ENCODE results near the gene ARID5B.

The ARID5B gene

DNA sequence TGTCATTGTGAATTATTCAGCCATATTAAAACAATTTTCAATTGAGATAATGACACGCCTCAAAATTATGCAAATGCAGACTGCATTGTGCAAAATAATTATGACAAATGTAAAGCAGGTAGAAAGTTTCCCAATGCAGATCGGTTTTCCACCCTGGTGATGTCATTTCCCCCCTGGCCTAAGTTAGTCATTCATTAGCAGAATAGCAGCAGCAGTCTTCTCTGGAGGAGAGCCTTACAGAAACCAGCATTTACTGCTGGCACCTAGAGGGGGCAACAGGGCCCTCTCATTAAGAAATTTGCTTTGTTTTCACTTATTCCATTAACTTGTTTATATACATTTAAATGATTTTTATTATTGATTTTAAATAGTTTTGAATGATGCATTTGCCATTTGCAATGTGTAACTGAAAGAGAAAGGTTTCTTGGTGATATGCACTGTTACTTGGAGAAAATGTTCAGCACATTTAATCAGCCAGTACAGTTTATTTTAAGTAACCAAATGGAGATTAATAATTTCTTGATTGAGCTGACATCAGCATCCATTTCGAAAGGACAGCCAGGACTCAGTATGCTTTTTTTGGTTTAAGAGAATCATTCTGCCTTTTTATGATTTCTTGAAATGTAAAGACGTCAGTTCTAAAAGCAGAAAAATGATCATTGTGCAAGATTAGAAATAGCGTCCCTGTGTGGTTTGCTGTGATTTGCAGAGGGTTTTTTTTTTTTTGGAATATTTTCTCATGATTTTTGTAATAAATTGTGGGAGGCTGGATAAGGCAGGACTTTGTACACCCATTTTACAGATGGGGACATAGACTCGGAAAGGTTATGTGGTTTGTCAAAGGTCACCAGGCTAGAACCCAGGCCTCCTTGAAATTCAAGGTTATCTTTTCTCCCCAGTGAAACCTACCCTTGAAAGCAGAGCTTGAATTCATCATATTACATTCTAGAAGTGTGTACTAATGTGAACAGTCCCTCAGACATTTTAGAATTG is 3.5 kb downstream of the ARID5B start:
- peak; percentile 63 for DNase-seq

DNA sequence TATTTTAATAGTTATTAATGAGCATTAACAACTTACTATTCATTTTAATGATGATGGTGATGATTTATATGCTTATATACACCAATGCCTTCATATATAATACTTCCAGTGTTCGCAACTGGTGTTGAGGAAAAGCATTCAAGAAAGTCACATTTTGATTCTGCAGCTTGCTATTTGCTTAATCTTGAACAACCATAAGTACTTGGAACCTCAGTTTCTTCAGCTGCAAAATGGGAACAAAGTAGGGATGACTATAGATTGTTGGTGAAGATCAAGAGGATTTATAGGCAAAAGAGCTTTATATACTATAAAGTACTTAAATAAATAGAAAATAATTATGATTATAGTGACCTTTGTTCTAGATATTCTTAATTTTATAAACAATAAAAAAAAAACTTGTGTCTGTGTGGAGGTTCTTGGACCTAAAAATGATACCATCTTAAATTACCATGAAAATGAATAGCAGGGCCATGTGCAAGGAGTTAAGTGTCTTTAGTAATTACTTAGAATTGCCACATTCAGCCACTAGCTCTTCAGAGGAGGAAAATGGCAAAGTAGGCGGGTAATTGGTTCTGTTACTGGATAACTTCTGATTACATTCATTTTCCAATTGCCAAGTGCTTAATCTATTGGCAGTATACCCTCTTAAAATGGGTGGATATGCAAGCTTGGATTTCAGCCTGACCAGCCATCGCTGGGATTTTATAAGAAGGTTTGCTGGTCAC is 4.5 kb downstream of the ARID5B start:
- DNase-seq = no peak

DNA sequence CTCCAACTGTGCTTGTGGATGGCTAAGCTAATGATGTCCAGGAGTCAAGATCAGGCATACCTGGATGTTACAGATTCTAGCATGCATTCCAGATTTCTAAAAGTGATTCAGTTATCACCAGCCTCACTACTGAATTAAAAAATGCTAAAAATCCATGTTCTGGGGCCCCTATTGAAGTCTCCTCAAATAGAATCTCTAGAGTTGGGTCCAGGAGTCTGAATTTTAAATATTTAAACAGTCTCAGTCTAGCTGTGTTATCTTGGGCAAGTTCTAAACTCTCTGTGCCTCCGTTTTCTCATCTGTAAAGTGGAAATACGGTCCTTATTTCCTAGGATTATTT is 5.0 kb downstream of the ARID5B start:
- no peak for DNase-seq

DNA sequence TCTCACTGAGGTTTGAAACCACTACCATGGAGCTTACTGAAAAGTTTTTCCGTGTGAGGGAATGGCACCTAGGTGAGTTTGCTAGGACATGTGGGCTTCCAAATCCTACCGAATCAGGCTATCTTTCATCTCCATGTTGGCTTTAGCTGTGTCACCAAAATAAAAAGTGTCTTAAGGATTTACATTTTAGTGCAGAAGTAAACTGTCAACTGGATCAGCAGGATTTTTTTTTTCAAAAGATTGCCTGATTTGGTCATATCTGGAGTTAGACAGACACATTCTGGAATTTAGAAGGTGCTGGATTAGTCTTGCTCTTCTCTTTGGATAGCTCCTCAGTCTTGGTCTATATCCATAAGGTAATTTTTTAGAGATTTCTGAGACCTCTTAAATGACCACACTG is 5.5 kb downstream of the ARID5B start:
- no peak for DNase-seq

DNA sequence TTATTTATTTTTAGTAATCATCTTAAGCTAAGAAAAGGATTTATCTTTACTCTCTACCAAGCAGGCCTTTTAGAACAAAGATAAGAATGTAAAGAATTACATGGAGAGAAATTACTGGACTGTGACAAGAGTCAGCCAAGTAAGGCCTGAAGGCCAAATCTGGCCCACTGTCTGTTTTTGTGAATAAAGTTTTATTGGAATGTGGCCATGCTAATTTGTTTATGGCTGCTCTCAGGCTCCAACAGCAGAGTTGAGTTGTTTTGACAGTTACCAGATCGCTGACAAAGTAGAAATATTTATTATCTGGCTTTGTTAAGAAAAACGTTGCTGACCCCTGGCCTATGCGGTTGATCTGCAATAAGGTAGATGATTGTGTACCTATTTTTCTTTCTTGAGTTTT is 6.1 kb downstream of the ARID5B start:
- DNase-seq = no peak

DNA sequence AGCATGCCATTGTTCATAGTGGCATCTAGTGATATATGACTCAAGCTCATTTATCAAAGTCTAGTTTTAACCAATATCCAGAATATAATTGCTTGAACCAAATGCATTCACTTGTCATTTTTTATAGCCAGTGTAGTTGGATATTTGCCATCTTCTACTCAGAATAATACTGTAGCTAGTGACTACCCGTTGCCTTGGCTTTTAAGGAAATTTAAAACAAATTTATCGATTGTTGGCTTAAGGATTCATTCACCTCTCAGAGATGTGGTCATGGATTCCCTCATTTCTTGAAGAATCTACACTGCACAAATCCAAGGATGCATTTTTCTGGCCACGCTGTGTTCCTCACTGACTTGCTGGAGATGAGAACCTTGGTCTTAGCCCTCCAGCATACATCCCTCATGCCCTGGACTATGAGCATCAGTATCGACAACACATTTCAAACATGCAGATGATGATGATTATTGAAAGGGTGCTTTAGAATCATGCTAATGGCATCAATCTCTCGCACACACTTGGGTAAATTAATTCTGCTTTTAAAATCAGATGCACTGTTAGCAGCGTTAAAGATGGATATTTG is 8.8 kb downstream of the ARID5B start:
- DNase-seq = no peak

DNA sequence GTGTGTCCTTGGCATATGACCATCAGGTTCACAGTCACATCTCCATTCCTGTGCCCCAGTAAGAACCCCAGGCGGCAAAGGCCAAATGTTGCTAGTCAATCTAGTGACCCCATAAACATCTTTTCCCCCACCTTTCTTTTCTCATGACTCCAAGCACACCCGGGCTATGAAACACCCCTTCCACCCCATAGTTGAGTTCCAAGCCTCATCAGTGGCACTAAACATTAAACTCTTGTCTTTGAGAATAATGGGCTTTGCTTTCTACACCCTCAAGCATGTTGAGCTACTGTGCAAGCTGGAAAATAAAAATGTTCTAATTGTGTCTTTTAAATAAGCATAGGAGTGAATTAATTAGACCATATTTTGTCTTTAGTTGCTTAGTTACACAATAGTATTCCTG is 9.4 kb downstream of the ARID5B start:
- DNase-seq = no peak

DNA sequence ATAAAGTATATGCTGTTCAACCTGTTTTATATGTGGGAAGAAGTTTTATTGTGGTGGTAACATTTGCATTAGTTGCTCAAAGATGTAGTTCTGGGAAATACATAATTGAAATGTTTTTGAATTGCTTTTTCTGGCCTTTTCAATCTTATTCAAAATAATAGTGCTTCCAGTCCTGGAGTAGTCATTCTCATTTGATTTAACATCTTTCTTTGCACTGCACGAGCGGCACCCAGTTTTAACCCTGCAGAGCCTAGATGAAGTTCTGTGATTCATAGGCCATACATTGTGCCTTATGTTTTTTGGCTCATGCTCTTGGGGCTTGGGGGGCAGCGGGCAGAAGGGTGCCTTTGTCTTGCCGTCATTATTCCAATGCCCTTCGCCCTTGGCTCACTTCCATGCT is 9.9 kb downstream of the ARID5B start:
- no peak for DNase-seq

DNA sequence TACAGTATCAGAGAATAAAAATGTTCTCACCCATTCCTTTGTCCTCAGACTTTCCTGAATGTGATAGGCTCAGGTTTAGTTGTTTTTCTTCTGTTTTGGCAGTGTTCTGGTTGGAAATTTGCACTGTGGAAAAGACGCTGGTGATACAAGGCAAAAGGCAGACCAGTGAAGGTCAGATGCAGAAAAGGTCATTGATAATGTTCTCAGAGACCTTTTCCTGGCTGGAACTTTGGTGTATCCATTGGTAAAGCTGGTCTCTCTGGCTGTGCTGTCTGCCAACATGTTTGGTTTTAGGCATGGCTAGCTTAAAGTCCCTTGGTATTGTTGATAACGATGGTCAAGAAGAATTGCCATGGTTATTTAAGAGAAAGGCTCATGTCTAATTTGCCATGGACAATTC is 11.5 kb downstream of the ARID5B start:
- no peak for DNase-seq

DNA sequence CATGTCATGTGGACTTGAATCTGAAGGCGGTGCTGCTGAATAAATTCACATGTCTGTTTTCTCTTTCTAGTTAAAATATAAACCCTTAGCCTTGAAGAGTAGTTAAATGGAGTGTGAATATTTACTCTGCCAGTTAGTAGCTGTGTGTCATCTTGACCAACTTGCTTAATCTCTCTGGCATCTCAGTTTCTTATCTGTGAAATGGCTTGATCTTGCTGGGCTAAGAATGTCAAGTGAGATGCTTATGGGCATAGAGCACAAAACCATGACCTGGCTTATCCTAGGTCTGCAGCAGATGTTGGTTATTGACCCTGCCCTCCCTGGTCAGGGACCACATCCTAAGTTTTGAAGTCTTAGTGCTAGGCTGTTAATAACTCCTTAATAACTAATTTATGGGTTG is 16.6 kb downstream of the ARID5B start:
- no peak for DNase-seq

DNA sequence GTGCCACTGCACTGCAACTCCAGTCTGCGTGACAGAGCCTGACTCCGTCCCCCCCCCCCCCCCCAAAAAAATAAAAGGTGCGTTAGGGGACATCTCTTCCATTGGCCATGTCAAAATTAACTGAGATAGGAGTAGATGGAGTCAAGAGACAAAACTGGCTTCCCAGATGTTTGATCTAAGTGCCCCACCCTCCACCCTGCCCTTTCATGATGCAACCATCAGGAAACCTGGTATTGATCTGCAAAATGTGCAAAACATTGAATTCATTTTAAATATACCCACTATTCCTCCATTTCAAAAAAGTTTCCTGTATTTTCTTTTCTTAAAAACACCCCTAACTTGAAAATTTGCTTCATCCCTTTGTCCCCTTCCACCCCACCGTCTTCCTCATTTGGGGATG is 17.5 kb downstream of the ARID5B start:
- no peak for DNase-seq

DNA sequence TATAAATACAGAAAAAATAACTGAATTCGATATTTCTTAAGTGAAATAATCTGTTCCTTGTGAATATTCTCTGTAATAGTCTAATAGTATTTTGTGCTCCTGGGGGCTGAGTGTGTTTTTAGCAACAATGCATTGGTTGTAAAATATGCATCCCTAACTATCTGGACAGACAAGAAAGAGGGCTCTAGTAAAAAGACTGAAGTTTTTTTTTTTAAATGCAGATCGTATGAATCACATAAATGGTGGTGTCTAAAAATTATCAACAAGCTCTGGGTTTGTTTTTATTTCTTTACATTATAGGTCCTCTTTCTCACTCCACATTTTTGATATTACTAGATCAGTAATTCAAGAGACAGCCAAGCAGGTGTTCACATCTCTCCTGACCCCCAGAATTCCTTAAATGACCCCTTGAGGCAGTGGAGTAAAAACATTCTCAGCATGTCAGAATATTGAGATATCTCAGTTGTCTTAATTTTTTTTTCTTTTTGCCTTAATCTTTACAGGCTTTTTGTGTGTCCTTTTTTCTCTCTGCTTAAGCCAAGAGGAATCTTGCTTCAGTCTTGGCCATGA is 18.2 kb downstream of the ARID5B start:
- DNase-seq = no peak

DNA sequence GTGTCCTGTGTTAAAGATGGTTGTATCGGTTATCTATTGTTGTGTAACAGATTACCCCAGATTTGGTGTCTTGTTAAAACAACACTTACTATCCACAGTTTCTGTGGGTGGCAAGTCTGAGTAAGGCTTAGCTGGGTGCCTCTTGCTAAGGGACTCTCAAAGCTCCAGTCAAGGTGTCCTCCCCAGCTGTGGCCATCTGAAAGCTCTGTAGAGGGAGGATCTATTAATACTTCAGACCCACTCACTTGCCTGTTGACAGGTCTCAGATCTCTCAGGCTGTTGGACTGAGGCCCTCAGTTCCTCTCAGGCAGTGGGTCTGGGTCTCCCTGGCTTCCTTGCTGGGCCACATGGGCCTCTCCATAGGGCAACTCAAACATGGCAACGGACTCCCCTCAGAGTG is 19.6 kb downstream of the ARID5B start:
- no peak for DNase-seq

DNA sequence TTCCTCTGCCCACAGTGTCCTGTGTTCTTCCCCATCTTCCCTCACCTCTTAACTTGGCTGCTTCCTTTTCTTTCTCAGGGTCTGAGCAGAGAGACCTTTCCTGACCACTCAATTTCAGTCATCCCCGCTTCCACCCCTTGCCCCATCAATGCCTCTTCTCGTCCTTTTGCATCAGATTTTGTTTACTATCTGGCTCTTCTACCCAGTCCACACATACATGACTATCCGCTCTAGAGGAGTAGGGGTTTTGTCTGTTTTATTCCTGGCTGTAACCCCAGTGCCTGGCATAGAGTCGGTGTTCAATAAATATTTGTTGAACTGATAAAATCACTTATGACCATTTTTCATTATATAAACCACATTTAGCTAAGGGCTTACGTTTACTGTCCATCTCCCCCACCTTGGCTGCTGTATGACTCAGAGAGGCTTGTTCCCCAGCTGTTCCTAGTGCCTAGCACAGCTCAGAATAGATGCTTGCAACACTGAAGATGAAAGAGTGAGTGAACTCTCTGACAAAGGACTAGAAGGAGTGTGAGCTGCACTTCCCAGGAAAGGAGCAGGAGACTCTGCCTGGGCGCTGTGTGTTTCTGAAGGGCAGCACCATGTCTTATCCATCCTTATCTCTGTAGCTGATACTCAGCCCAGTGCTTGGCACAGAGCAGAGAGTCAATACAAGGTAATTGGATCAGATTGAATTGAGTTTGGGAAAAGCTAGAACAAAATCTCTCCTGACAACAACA is 21.9 kb downstream of the ARID5B start:
- no peak for DNase-seq

DNA sequence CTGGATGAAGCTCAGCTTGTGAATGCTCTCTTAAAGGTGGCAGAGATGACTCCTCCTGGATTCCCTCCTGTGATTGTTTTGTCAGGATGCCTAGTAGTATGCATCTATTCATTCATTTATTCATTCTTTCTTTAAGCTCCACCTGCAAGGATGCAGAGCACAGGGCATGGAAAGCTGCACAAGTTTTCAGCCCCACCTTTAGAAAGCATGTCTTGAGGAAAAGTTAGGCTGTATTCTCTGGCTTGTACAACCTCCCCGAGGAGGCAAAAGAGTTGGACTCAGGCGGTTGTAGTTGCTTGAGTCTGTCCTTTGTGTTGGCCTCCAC is 22.4 kb downstream of the ARID5B start:
- no peak for DNase-seq

DNA sequence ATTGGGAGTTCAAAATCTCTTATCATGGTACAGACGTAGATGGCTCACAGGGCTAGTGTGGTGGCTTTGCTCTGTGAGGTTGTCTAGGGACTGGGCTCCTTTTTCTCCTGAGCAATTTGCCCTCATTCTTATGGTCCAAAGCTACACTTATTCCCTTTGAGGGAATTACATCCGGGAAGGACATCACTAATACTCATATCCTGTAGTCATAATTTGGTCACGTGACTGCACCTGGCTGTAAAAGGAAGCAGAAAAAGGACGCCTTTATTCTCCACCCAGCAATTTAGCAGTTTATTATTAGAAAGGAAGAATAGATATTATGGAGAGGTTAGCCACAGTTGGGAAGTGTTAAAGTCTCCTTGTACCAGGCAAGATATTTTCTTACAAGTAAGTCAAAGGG is 28.1 kb downstream of the ARID5B start:
- no peak for DNase-seq

DNA sequence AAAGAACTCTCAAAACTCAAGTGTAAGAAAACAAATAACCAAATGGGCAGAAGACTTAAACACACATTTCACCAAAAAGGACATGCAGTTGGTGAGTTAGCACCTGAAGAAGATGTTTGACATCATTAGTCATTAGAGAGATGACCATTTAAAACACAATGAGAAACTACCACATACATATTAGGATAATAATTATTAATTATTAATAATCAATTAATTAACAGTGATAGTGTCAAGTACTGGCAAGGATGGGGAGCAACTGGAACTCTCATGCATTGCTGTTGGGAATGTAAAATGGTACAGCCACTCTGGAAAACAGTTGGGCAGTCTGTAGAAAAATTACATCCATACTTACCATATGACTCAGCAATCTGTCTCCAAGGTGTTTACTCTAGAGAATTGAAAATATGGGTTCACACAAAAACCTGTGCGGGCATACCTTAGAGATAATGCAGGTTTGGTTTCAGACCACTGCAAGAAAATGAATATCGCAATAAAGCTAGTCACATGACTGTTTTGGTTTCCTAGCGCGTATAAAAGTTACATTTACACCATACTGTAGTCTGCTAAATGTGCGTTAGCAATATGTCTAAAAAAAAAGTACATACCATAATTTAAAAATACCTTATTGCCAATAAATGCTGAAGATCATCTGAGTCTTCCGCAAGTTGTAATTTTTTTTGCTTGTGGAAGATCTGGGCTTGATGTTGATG is 30.3 kb downstream of the ARID5B start:
- DNase-seq = no peak

DNA sequence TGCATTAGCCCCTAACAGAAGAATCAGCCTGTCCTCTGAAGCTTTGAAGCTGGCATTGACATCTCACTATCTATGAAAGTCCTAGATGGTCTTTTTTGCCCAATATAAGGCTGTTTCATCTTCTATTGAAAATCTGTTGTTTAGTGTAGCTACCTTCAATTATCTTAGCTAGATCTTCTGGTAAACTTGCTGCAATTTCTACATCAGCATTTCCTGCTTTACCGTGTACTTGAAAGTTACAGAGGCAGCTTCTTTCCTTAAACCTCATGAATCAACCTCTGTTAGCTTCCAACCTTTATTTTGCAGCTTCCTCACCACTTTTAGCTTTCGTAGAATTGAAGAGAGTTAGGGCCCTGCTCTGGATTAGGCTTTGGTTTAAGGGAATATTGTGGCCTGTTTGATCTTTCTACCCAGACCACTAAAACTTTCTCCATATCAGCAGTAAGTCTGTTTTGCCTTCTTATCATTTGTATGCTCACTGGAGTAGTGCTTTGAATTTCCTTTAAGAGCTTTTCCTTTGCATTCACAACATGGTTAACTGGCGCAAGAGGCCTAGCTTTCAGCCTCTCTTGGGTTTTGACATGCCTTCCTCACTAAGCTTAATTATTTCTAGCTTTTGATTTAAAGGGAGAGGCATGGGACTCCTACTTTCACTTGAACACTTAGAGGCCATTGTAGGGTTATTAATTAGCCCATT is 32.5 kb downstream of the ARID5B start:
- DNase-seq = no peak

DNA sequence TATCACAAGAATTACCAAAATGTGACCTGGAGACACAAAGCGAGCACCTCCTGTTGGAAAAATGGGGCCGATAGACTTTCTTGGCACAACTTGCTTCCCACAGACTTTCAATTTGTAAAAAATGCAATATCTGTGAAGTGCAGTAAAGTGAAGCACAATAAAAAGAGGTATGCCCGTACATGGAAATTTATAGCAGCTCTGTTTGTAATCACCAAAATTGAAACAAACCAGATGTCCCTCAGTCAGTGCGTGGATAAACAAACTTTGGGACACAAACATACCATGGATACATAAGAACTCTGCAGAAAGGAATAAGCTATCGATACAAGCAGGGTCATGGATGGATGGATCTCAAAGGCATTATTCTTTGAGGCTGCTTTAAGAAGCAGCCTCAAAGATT is 33.6 kb downstream of the ARID5B start:
- DNase-seq = no peak

DNA sequence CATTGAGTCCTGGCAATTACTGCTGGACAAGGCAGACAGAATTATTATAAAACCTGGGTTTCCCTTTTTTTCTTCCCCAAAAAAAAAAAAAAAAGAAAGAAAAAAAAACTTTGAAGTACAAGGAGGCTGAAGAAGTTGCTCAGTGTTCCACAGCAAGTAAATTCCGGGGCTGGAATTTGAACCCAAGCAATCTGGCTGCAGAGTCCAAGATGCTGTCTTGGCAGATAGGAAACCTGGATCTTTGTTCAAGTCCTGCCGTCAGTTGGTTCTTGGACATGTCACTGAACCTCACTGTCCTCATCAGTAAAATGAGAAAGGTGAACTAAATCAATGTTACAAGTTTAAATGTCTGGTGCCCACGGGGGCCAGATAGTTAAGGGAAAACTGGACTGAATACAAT is 35.3 kb downstream of the ARID5B start:
- no peak for DNase-seq

DNA sequence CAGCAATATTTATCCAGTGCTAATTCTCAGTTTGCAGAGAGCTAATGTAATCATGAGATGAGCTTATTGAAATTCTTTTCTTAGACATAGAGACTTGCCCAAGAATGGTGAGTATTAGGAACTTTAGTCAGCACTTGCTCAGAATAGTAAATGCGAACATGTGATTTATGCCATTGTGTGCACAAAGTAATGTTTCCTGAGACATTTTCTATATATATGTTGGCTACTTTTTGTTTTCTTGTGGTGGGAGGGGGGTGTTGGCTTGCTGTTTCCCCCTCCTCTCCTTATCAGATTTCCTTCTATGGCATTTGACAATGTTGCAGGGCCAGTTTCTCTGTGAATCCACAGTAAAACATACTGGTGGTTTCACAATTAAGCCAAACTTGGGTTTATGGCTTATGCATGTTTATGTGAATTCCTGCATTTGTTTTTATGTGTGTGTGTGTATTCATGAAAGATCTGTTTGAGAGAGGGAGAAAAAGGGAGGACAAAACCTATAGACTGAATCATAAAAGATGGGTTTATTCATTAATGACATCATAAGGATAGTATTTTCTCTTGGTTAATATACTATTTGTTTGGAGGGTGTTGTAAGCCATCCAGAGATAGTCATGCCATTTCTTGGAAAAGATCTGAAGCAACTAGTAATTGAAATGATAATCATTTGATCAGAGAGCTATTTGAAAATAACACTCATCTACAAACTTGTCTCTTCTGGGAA is 36.3 kb downstream of the ARID5B start:
- DNase-seq = no peak
